Ovary (tissue), 1 donor: ENCODE data around the gene SLC25A42.

Experiments used
- EP300 ChIP-seq: sonication (generic); formaldehyde crosslinking; IDR thresholded peaks from one replicate; pipeline ENCODE4 v1.6.1; 2017; ENCODE audit warnings: antibody characterized with exemption
- POLR2A ChIP-seq: fragments of 450-650 bp; IDR thresholded peaks from one replicate; pipeline ENCODE4 v1.6.1; 2017; ENCODE audit warnings: antibody characterized with exemption, mild to moderate bottlenecking, moderate library complexity

- TF ChIP-seq POLR2A (no peak), EP300 (no peak)
Measured at GRCh38 chr19:19050731-19051130, 13.1 kb upstream of the SLC25A42 start.
